ENCODE data around the gene SYT1.

GRCh38 chr12:79331870-79332269 lies 467.3 kb downstream of the SYT1 start:
- TF ChIP-seq CTCF (conservative IDR thresholded peaks at IDR 0.05; ENCODE audit: low read length): no peak
- TF ChIP-seq EZH2phosphoT487 (IDR thresholded peaks at IDR 0.05; ENCODE audit: borderline replicate concordance, low read depth, low read length): no peak

Measured in OCI-LY7 (cell line).